Esophagus squamous epithelium (tissue), 5 donors: ENCODE data around the gene UBE2K. TPM values are rescaled to one million over a fixed set of nuclear protein-coding genes. Genes with fewer than 3 reads are reported as not detected.

ENCODE experiments used
- DNase-seq: peaks from one replicate; lab custom pipeline; 2025; lab: John Stamatoyannopoulos, UW
- H3K27ac ChIP-seq, 4 donors: fragments of 200-600 bp; sonication (generic); one replicate each; pipeline ENCODE4 v1.5.1; 2016 to 2019; ENCODE audit warnings: mild to moderate bottlenecking in 1 of 4
- H3K27me3 ChIP-seq, 4 donors: fragments of 200-600 bp; sonication (generic); 1 replicate in 3 of 4; 2 replicates in 1 of 4; pipeline versions ENCODE4 v1.5.1 to v1.6.0; 2017 to 2021; ENCODE audit warnings: antibody characterized with exemption in 1 of 4
- H3K36me3 ChIP-seq, 3 donors: fragments of 200-600 bp; sonication (generic); one replicate each; pipeline ENCODE4 v1.5.1; 2016 to 2019
- H3K4me1 ChIP-seq, 3 donors: fragments of 200-600 bp; sonication (generic); one replicate each; pipeline ENCODE4 v1.5.1; 2017 to 2019
- H3K4me3 ChIP-seq, 4 donors: fragments of 200-600 bp; sonication (generic); 1 replicate in 3 of 4; 2 replicates in 1 of 4; pipeline ENCODE4 v1.5.1; 2016 to 2019; ENCODE audit warnings: mild to moderate bottlenecking in 2 of 4, moderate library complexity in 1 of 4
- H3K9me3 ChIP-seq, 3 donors: fragments of 200-600 bp; sonication (generic); one replicate each; pipeline ENCODE4 v1.5.1; 2016 to 2019
- CTCF ChIP-seq, 6 experiments: fragments of 450-650 bp in 4 of 6; fragments of 200-600 bp in 2 of 6; sonication (generic) in 2 of 6; IDR thresholded peaks; one replicate each; pipeline ENCODE4 v1.5.1; 2016 to 2019; ENCODE audit warnings: antibody characterized with exemption in 6 of 6, mild to moderate bottlenecking in 4 of 6, moderate library complexity in 4 of 6
- POLR2A ChIP-seq, 4 donors: fragments of 450-650 bp; IDR thresholded peaks; one replicate each; pipeline ENCODE4 v1.6.1; 2017; ENCODE audit warnings: antibody characterized with exemption in 4 of 4, mild to moderate bottlenecking in 4 of 4, moderate library complexity in 3 of 4
- WGBS, 2 donors: methylation state at CpG; one replicate each; pipeline ENCODE4 v1.1.5; 2018; 5-methylcytosine and 5-hydroxymethylcytosine counted together
- intact Hi-C: fragments of 100-400 bp; cut with DNase I; formaldehyde crosslinking; loops from one replicate; pipeline ENCODE4 v1.15.0; 2022
- total RNA-seq, 4 donors: library from RNA; depleted of rRNA; stranded (reverse); fragments of >200 nt; gene quantifications; one replicate each; pipeline ENCODE4 v1.1.0, GENCODE V29; 2016
- donor health status: DM: yes; HTN: yes; CAD: no.

Gene UBE2K
- total RNA-seq, 4 donors from 2014 or later = 28.1 to 37.6 (median 35.3) TPM

DNA sequence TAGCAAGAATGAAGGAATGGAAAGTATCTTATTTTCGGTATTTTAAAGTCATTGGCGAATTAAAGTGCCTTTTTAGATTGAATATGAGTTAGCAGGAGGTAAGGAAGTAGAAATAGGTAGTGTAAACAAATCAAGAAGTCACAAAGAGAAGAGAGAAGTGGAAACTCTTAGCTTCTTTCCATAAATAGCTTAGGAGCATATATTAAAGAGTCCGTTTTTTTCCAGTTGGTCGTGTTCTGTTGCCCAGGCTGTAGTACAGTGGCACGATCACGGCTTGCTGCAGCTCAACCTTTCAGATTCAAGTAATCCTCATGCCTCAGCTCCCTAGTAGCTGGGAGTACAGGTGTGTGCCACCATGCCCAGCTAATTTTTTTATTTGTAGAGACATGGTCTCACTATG lies 56.4 kb downstream of the UBE2K start:
- DNase-seq = no peak
- Histone ChIP-seq H3K9me3 (no peaks in the 10 kb centered on the region), H3K27me3 (no peaks in the 10 kb centered on the region), H3K4me3 (no peak overlapping the region), H3K4me1 (no peaks in the 10 kb centered on the region), H3K27ac (no peak overlapping the region), H3K36me3 (peaks cover 0 to 93% (median 12%) of the 10 kb centered on the region in 3 donors)
- intact Hi-C loops = no loop called here
- WGBS, 2 donors = 88 to 89% methylated on average over 6 of the region's 6 CpGs
- no peak for TF ChIP-seq POLR2A (IDR thresholded peaks at IDR 0.05)

- H3K9me3 ChIP-seq = no peaks in the 10 kb centered on the region
- H3K4me1 ChIP-seq = no peaks in the 10 kb centered on the region
- intact Hi-C loops = no loop called here
- no peak overlapping the region for H3K4me3 ChIP-seq
- no peak for TF ChIP-seq CTCF (IDR thresholded peaks at IDR 0.05)
- no peak for TF ChIP-seq POLR2A (IDR thresholded peaks at IDR 0.05)
- DNase-seq = no peak
- 93 to 100% methylated on average over 2 of the region's 2 CpGs for WGBS, 2 donors
- H3K36me3 ChIP-seq = peaks cover 0 to 94% (median 14%) of the 10 kb centered on the region in 3 donors
- no peaks in the 10 kb centered on the region for H3K27me3 ChIP-seq
- H3K27ac ChIP-seq = no peak overlapping the region
Measured at GRCh38 chr4:39756159-39756558, 58.2 kb downstream of the UBE2K start.

- no peak for DNase-seq
- Histone ChIP-seq H3K4me3 (no peak overlapping the region), H3K27ac (no peak overlapping the region), H3K9me3 (no peaks in the 10 kb centered on the region), H3K36me3 (peaks cover 0 to 94% (median 14%) of the 10 kb centered on the region in 3 donors), H3K27me3 (no peaks in the 10 kb centered on the region), H3K4me1 (no peaks in the 10 kb centered on the region)
- WGBS, 2 donors = 84 to 94% methylated on average over 5 to 6 of the region's 6 CpGs
- no peak for TF ChIP-seq CTCF (IDR thresholded peaks at IDR 0.05)
- no peak for TF ChIP-seq POLR2A (IDR thresholded peaks at IDR 0.05)
- intact Hi-C loops = no loop called here
Measured at GRCh38 chr4:39758176-39758575, 60.2 kb downstream of the UBE2K start.

DNA sequence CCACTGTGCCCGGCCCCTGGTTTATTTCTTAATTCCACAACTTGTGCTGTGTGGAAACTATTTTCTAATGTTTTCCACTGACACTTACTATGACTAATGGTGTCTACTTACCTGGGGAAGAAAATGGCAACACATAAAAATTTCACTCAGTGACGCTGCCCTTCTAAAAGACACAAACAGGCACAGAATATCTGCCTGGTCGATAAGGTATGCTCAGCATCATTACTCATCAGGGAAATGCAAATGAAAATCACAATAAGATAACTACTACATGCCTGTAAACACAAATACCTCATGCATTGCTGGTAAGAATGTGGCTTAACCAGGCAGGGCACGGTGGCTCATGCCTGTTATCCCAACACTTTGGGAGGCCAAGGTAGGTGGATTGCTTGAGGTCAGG lies 61.6 kb downstream of the UBE2K start:
- Histone ChIP-seq H3K4me1 (no peaks in the 10 kb centered on the region), H3K27ac (no peak overlapping the region), H3K9me3 (no peaks in the 10 kb centered on the region), H3K4me3 (no peak overlapping the region), H3K27me3 (no peaks in the 10 kb centered on the region), H3K36me3 (peaks cover 0 to 94% (median 14%) of the 10 kb centered on the region in 3 donors)
- TF ChIP-seq POLR2A (IDR thresholded peaks at IDR 0.05) (no peak), CTCF (IDR thresholded peaks at IDR 0.05) (no peak)
- intact Hi-C loops = no loop called here
- no peak for DNase-seq
- WGBS, 2 donors = 76 to 83% methylated on average over 4 of the region's 4 CpGs

DNA sequence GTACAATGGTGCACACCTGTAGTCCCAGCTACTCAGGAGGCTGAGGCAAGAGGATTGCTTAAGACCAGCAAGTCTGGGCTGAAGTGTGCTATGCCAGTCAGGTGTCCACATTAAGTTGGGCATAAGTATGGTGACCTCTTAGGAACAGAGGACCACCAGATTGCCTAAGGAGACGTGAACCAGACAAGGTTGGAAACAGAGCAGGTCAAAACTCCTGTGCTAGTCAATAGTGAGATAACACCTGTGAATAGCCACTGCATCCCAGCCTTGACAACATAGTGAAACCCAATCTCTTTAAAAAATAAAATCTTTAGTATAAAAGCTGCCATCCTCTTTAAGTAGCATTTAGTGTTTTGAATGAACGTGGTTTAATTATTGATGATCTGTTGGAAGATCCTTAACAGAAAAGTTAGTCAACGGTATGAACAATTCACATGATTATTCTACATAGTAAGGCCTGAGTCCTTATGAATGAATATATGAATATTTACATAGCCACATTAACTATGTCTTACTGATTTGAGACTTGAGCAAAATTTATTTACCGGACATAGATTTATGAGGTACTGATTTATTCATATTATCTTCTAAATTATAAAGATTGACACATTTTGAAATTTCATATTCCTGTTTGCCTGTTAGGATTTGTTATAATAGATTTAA lies 63.2 kb downstream of the UBE2K start:
- intact Hi-C loops = no loop called here
- TF ChIP-seq CTCF (IDR thresholded peaks at IDR 0.05) (no peak), POLR2A (IDR thresholded peaks at IDR 0.05) (no peak)
- Histone ChIP-seq H3K27me3 (no peaks in the 10 kb centered on the region), H3K4me3 (no peak overlapping the region), H3K4me1 (no peaks in the 10 kb centered on the region), H3K27ac (no peak overlapping the region), H3K36me3 (peaks cover 0 to 98% (median 12%) of the 10 kb centered on the region in 3 donors), H3K9me3 (no peaks in the 10 kb centered on the region)
- WGBS, 2 donors = 90 to 93% methylated on average over 4 of the region's 4 CpGs
- no peak for DNase-seq
